ENCODE data around the gene ACSF3. TPM values are rescaled to one million over a fixed set of nuclear protein-coding genes. Genes with fewer than 3 reads are reported as not detected.

Gene ACSF3
- total RNA-seq, result 17.8 and 21.4 TPM in 2 replicates

GRCh38 chr16:89093602-89094251, at the start of gene ACSF3:
Gene ACSF3 (plus strand): TSS chr16:89093852. CDS start chr16:89100682, 6,830 bp downstream.

GRCh38 chr16:89171216-89172170, 77.8 kb downstream of the ACSF3 start, which contains the start of gene CDH15:
Gene CDH15 (plus strand): TSS chr16:89171748. CDS start chr16:89171832, 84 bp downstream.

GRCh38 chr16:89200124-89200849, 106.6 kb downstream of the ACSF3 start, which contains the start of gene SLC22A31:
Gene SLC22A31 (minus strand): TSS chr16:89200537. CDS start chr16:89200501, 36 bp downstream.

Other genes starting within 250 kb of the ACSF3 start
- gene GALNS, start 236.9 kb upstream of the ACSF3 start, total RNA-seq, result 11.2 and 15.6 TPM in 2 replicates
- gene TRAPPC2L, start 236.7 kb upstream of the ACSF3 start, total RNA-seq, result 31.5 and 38.0 TPM in 2 replicates
- not detected in 2 replicates for gene PABPN1L, start 227.2 kb upstream of the ACSF3 start, total RNA-seq
- gene CBFA2T3, start 116.6 kb upstream of the ACSF3 start, total RNA-seq, result under 0.01 TPM in 1 of 2 replicates, not detected in the other
- 0.11 TPM in 1 of 2 replicates, not detected in the other for gene CDH15, start 77.9 kb downstream of the ACSF3 start, total RNA-seq
- 0.22 TPM in 1 of 2 replicates, not detected in the other for gene SLC22A31, start 106.7 kb downstream of the ACSF3 start, total RNA-seq
- 11.9 and 13.4 TPM in 2 replicates for gene ZNF778, start 123.9 kb downstream of the ACSF3 start, total RNA-seq

All from dermis lymphatic vessel endothelial cell (primary cell).